Measurements from ENCODE around the gene COL25A1.

COL25A1 gene

GRCh38 chr4:108965016-108965415 lies 337.4 kb downstream of the COL25A1 start:
- no peak overlapping the region for H3K4me3 ChIP-seq (ENCODE audit: low read length)
- no peak for TF ChIP-seq CTCF (conservative IDR thresholded peaks at IDR 0.05; ENCODE audit: low read depth, low read length)
- no peak for DNase-seq (ENCODE audit: low read depth)

DNA sequence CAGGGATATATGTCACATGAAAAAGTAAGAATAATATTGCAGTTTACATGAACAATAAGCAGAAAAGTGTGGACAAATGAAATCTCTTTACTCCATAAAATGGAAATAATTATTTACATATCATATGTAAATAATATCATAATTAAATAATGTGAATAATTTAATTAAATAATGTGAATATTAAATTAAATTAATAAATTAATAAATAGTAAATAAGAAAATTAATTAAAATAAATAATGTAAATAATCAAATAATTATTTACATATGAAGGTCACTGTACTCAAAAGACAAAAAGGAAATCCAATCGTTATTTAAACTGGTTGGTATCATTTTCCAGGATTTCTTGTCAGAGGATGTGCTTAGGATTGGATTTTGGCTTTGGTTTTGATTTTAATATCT lies 338.5 kb downstream of the COL25A1 start:
- no peak overlapping the region for H3K4me3 ChIP-seq (ENCODE audit: low read length)
- DNase-seq (ENCODE audit: low read depth), result no peak
- TF ChIP-seq CTCF (conservative IDR thresholded peaks at IDR 0.05; ENCODE audit: low read depth, low read length), result no peak

DNA sequence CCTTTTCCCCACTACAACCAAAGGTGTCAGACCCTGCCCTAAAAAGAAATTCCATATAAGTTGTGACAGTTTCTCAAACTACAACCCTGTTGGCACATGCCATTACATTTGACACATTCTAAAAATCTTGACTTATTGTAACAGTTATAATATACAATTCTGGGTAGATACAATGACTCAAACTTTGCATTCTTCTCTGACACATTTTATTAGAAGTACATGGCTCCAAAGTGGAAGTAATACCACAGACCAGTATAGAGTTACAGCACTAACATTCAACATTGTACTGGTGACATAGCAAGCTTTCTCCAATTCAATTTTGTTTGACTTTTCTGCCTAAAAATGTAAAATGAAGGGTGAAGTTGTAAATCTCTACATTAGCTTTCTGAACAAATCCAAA lies 343.0 kb downstream of the COL25A1 start:
- H3K4me3 ChIP-seq (ENCODE audit: low read length), result no peak overlapping the region
- no peak for DNase-seq (ENCODE audit: low read depth)
- no peak for TF ChIP-seq CTCF (conservative IDR thresholded peaks at IDR 0.05; ENCODE audit: low read depth, low read length)

DNA sequence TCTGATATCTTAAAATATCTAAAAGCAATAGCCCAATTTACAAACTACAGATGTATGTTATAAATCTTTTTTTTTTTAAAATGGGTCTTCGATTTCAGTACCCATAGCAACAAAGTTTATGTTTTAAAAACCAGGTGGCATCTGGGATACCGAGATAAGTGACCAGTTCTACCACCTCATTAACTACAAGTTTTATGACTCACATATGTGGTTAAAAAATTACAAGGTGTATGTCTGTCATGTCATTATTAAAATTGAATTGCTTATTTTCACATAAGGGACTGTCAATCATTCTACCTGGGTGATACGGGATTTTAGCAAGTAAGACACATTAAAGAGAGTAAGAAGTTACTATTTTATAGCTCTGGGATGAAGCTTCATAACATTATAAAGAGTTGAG lies 347.6 kb downstream of the COL25A1 start:
- no peak for DNase-seq (ENCODE audit: low read depth)
- no peak overlapping the region for H3K4me3 ChIP-seq (ENCODE audit: low read length)
- no peak for TF ChIP-seq CTCF (conservative IDR thresholded peaks at IDR 0.05; ENCODE audit: low read depth, low read length)

- TF ChIP-seq CTCF (conservative IDR thresholded peaks at IDR 0.05; ENCODE audit: low read depth, low read length), result no peak
- H3K4me3 ChIP-seq (ENCODE audit: low read length), result no peak overlapping the region
- no peak for DNase-seq (ENCODE audit: low read depth)
These were observed 348.5 kb downstream of the COL25A1 start for GRCh38 chr4:108953941-108954340.

- no peak overlapping the region for H3K4me3 ChIP-seq (ENCODE audit: low read length)
- no peak for DNase-seq (ENCODE audit: low read depth)
- TF ChIP-seq CTCF (conservative IDR thresholded peaks at IDR 0.05; ENCODE audit: low read depth, low read length), result no peak
These were observed 352.1 kb downstream of the COL25A1 start for GRCh38 chr4:108950158-108950915.

DNA sequence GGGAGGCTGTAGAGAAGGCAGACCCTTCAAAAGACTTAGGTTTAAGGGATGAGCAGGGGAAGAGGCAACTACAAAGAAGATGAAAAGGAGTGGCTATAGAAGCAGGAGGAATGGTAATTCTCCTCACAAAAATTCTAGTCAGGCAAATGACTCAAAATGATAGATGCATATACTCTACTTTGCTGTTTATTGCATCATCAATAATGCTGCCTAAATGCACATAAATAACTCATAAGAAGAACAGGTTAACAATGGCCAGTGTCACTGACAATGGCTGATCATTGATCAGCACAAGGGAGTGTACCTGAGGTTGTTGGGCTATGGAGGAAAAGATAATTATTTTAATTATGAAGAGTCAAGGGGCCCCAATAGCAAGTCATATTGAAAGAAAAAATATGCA lies 354.9 kb downstream of the COL25A1 start:
- no peak for TF ChIP-seq CTCF (conservative IDR thresholded peaks at IDR 0.05; ENCODE audit: low read depth, low read length)
- DNase-seq (ENCODE audit: low read depth), result no peak
- H3K4me3 ChIP-seq (ENCODE audit: low read length), result no peak overlapping the region
